Keratinocyte (primary cell): Measurements from ENCODE around the gene GJD2.

Experiments
- CTCF ChIP-seq, 3 experiments: IDR thresholded peaks in 1 of 3; conservative IDR thresholded peaks in 1 of 3; optimal IDR thresholded peaks in 1 of 3; 2 replicates in 2 of 3; 3 replicates in 1 of 3; pipeline versions ENCODE3 to v1.5.1; 2011; ENCODE audit warnings: low read length in 3 of 3, mild to moderate bottlenecking in 3 of 3, moderate library complexity in 2 of 3, control low read depth in 1 of 3, inconsistent platforms in 1 of 3; ENCODE audit not compliant: insufficient read depth in 2 of 3; ENCODE audit errors: extremely low read depth in 1 of 3
- EZH2 ChIP-seq: IDR thresholded peaks from one replicate; pipeline ENCODE4 v1.6.1; 2012; ENCODE audit warnings: inconsistent platforms, mild to moderate bottlenecking, low read length, moderate library complexity

- TF ChIP-seq CTCF (optimal IDR thresholded peaks at IDR 0.05 in 1 of 3, IDR thresholded peaks at IDR 0.05 in 1 of 3, conservative IDR thresholded peaks at IDR 0.05 in 1 of 3; ENCODE audit: extremely low read depth in 1 of 3, insufficient read depth in 2 of 3, low read length in 3 of 3) (no peak), EZH2 (no peak)
Observed at GRCh38 chr15:34739346-34739745, 15.5 kb downstream of the GJD2 start.
